Esophagus mucosa (tissue), 1 donor: ENCODE measurements around the gene TTLL11. TPM values are rescaled to one million over a fixed set of nuclear protein-coding genes. Genes with fewer than 3 reads are reported as not detected.
"Not testable (repeated sequence)": the region's sequence is repeated elsewhere in the genome, so short reads cannot be mapped to it uniquely, and the experiment has no call there.

ENCODE experiments used
- ATAC-seq: fragments of 200-7000 bp; cut with Tn5 transposase; one replicate; pipeline ENCODE4 v1.9.1; 2020
- total RNA-seq: library from RNA; stranded (reverse); gene quantifications from one replicate; pipeline ENCODE4 v1.2.4, GENCODE V29; 2023
- donor health status: DM: yes; HTN: yes; CAD: no.

The TTLL11 gene
- total RNA-seq, 1 donor from 2014 or later, result 3.1 TPM

- no peak for ATAC-seq
These were observed 283.6 kb downstream of the TTLL11 start for GRCh38 chr9:121809356-121810050.

- ATAC-seq, result no peak
These were observed 284.3 kb downstream of the TTLL11 start for GRCh38 chr9:121808781-121809180.

- no peak for ATAC-seq
These were observed 285.3 kb downstream of the TTLL11 start for GRCh38 chr9:121807823-121808278.

GRCh38 chr9:121807069-121807822, 285.9 kb downstream of the TTLL11 start:
- ATAC-seq, result peak; percentile 48

- ATAC-seq, result no peak
These were observed 290.4 kb downstream of the TTLL11 start for GRCh38 chr9:121802753-121803152.

- no peak for ATAC-seq
These were observed 291.5 kb downstream of the TTLL11 start for GRCh38 chr9:121801579-121801978.

DNA sequence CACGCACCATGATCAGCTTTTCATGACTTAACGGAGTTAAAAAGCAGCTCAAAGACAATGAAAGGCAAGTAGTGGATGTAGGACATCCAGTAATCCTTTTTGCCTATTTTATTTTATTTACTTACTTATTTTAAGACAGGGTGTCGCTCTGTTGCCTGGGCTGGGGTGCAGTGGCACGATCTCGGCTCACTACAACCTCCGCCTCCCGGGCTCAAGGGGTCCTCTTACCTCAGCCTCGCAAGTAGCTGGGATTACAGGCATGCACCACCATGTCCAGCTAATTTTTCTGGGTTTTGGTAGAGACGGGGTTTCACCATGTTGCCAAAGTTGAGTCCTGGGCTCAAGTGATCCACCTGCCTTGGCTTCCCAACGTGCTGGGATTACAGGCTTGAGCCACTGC, 292.7 kb downstream of the TTLL11 start:
- no peak for ATAC-seq

GRCh38 chr9:121798941-121799340, 294.2 kb downstream of the TTLL11 start:
- no peak for ATAC-seq

- no peak for ATAC-seq
These were observed 296.0 kb downstream of the TTLL11 start for GRCh38 chr9:121797081-121797480.

DNA sequence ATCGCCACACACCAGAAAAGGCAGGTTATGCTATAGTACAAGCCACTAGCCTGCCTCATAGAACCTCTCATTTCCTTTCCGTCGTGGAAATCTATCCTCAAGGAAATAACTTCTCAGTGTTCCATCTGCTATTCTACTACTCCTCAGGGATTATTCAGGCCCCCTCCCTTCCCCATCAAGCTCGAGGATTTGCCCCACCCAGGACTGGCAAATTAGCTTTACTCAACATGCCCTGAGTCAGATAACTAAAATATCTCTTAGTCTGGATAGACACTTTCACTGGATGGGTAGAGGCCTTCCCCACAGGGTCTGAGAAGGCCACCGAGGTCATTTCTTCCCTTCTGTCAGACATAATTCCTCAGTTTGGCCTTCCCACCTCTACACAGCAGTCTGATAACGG, 298.8 kb downstream of the TTLL11 start:
- ATAC-seq, result not testable (repeated sequence)

DNA sequence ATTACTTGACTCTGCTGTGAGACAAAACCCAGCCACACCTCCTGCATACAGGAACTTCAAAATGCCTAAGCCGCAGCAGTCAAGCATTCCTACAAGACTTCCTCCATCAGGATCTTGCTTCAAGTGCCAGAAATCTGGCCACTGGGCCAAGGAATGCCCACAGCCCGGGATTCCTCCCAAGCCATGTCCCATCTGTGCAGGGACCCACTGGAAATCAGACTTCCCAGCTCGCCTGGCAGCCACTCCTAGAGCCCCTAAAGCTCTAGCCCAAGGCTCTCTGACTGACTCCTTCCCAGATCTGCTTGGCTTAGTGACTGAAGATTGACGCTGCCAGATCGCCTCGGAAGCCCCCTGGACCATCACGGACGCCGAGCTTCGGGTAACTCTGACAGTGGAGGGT, 300.6 kb downstream of the TTLL11 start:
- ATAC-seq, result not testable (repeated sequence)

DNA sequence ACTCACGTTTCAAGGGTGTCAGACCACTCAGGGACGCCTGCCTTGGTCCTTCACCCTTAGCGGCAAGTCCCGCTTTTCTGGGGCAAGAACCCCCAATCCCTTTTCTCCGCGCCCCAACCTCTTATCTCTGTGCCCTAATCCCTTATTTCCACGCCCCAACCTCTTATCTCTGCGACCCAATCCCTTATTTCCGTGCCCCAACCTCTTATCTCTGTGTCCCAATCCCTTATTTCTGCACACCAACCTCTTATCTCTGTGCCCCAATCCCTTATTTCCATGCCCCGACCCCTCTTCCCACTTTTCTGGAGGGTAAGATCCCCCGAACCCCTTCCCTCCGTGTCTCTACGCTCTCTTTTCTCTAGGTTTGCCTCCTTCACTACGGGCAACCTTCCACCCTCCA, 302.3 kb downstream of the TTLL11 start:
- ATAC-seq, result no peak

DNA sequence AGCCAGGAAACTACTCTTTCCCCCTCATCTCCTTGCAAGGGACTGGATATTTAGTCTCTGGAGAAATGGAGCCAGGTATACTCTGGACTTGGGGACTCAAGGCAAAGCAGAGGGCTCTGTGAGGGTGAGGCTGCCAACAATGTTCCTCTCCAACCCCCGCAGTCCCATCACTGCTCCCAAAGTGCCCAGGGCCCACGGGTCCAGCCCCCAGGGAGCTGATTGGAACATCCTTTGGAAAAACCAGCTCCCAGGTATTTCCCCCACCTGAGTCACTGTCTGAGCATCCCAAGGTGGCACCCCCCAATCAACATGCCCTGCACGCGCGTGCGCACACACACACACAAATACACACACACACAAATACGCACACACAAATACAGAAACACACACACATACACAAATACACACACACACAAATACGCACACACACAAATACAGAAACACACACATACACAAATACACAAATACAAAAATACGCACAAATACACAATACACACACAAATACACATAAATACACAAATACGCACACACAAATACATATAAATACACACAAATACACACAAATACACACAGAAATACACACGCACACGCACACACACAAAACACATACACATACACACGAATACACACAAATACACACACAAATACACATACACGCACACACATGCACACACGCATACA, 304.3 kb downstream of the TTLL11 start:
- ATAC-seq, result peak; percentile 18

DNA sequence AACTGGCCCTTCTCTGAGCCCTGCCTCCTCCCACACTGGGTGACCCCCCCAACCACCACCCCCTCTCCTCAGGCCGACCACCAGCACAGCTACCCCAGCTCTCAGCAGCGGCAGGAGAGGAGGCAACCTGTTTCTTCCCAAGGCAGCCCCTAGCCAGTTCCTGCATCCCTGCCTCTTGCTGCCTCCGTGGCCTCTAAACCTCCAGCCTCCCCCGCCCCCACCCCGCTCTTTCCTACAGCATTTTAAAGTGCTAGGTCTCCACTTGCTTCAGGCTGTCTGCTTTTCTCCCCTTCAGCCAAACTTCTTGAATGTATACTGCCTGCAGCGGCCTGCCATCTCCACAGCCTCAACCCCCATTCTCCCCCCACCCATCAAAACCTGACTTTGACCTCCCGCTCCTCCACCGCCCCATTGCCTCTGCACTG, 306.1 kb downstream of the TTLL11 start:
- peak; percentile 7 for ATAC-seq

- no peak for ATAC-seq
These were observed 306.6 kb downstream of the TTLL11 start for GRCh38 chr9:121786543-121786948.

- ATAC-seq, result peak; percentile 12
These were observed 307.2 kb downstream of the TTLL11 start for GRCh38 chr9:121785673-121786542.

DNA sequence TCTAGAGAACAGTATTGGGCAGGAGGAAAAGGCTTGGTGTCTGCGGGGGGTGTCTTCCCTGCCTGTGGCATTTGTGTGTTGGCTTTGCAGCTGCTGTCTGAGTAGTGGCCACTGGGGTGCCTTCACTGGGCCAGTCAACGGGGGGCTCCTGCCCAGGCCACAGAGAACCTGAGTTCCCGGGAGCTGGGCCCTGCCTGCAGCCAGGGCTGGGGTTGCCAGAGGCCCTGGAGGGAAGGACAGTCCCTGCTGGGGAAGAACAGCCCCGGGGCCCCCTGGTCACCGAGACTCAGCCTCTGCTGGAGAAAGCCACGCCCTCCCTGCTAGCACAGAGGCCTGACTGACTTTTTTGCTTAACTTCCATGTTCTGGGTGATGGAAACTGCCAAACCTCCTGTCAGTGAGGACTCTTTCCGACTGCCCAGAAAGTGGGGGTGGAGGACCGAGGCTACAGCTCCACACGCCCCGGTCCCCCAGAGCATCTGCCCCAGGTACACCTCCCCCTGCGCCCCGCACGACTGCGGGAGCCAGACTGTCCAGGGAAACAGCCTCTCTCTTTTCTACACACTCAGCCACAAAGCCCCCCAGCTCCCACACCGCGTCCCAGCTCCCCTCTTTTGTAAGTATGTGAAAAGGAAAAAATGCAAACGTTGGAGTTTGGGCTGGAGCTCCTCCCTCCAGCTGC, 308.2 kb downstream of the TTLL11 start:
- ATAC-seq, result no peak

GRCh38 chr9:121783521-121784507, 309.3 kb downstream of the TTLL11 start:
- ATAC-seq, result no peak

GRCh38 chr9:121783111-121783510, 310.0 kb downstream of the TTLL11 start:
- ATAC-seq, result no peak

GRCh38 chr9:121782514-121783110, 310.5 kb downstream of the TTLL11 start:
- ATAC-seq, result no peak
